Mesenteric fat pad (tissue), 1 donor: ENCODE results near the gene KIAA1586. TPM values are rescaled to one million over a fixed set of nuclear protein-coding genes. Genes with fewer than 3 reads are reported as not detected.
A peak's percentile ranks its signal among the peaks of the same experiment; 100 is the strongest.
"Not testable (repeated sequence)": the region's sequence is repeated elsewhere in the genome, so short reads cannot be mapped to it uniquely, and the experiment has no call there.

Experiments
- DNase-seq: peaks from one replicate; pipeline ENCODE4 v3.0.0-alpha.2; 2020; ENCODE audit warnings: low spot score
- long read RNA-seq: library from polyadenylated mRNA; unstranded; transcript quantifications from one replicate; pipeline ENCODE4 v2.0.0, GENCODE V29; 2020
- total RNA-seq: library from RNA; stranded (reverse); fragmentation: NEBNext Ultra II Directional; extraction: Animal tissue kit (Norgen Biotek cat#: 25700); gene quantifications from one replicate; pipeline ENCODE4 v1.2.1, GENCODE V29; 2021
- donor health status: DM: yes; HTN: yes; CAD: no.

The KIAA1586 gene
- 14.4 TPM for total RNA-seq
- long read RNA-seq, transcript KIAA1586-201 (4 exons, 2,933 nt), result major isoform, 11 of 18 reads
- long read RNA-seq, partial matches to known transcripts, result 1 of 18 reads
- long read RNA-seq, other reads (novel, unspliced or antisense), result 4 of 18 reads

GRCh38 chr6:57046332-57047256 is at the start of gene KIAA1586:
KIAA1586 (plus strand) TSS chr6:57046693; CDS start chr6:57046756, 63 bp downstream.
- DNase-seq, result peak; percentile 95

GRCh38 chr6:56999049-56999448 is 47.4 kb upstream of the KIAA1586 start:
- DNase-seq, result no peak

DNA sequence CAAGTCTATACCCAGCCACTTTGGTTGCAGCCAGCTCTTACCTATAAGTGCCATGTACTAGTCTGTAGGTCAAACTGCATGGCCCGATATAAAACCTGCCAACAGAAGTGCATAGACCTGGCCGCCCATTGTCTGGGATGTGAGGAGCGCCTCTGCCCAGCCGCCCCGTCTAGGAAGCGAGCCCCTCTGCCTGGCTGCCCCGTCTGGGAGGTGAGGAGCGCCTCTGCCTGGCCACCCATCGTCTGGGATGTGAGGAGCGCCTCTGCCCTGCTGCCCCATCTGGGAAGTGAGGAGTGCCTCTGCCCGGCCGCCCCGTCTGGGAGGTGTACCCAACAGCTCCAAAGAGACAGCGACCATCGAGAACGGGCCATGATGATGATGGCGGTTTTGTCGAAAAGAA is 46.7 kb upstream of the KIAA1586 start:
- DNase-seq, result not testable (repeated sequence)

GRCh38 chr6:57002197-57002596 is 44.3 kb upstream of the KIAA1586 start:
- DNase-seq, result no peak

DNA sequence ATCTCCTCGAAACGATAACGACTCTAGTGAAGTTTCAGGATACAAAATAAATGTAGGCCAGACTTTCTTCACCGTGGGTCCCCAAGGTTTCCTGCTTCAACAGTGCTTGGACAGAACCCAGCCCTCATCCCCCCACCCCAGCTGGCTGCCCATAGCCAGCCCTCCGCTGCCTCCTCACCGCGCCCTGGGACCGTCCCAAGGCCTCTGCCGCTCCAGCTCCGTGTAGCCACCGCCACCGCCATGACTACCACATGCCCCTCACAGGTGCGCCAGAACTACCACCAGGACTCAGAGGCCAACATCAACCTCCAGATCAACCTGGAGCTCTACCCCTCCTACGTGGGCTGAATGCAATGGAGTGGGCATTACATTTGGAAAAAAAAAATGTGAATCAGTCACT is 42.2 kb upstream of the KIAA1586 start:
- DNase-seq, result no peak

GRCh38 chr6:57006101-57006500 is 40.4 kb upstream of the KIAA1586 start:
- DNase-seq, result no peak

DNA sequence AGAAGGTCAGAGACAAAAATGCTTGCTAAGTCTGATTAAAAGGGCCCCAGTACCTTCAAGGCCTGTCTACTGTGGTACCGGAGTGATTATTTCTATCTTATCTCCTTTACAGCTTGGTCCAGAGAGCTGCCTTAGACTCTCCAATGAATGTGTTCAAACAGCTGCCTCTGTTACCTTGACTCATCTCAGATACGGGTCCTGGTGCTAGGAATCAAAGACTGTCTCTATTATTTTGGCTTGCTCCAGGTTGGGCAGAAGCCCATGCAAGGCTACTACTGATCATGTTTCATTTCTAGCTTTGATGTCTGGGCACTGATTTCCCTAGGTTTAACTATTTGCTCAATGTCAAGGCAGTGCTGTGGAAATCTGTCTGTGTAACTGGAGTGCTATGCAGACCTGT is 38.4 kb upstream of the KIAA1586 start:
- not testable (repeated sequence) for DNase-seq

GRCh38 chr6:57013521-57013926 is 33.0 kb upstream of the KIAA1586 start:
- no peak for DNase-seq

GRCh38 chr6:57017069-57017468 is 29.4 kb upstream of the KIAA1586 start:
- no peak for DNase-seq

- no peak for DNase-seq
These were observed 28.7 kb upstream of the KIAA1586 start for GRCh38 chr6:57017841-57018240.

DNA sequence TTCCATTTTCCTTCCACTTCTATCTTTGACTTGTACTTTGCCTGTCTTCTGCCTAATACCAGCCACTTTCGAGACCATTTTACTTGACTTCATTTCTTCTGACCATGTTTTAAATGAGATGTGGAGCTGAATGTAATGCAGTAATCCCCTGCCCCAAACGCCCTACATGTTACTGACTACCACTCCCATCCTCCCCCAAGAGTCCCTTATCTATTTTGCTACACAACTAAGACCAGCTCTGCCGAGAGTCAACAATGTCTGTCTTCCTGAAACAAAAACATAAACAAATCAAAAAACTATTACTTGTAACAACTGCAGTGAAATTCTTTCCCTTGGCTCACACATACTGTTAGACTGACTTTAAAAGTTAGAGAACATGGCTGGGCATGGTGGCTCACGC is 27.1 kb upstream of the KIAA1586 start:
- no peak for DNase-seq

- DNase-seq, result no peak
These were observed 25.3 kb upstream of the KIAA1586 start for GRCh38 chr6:57021086-57021720.

DNA sequence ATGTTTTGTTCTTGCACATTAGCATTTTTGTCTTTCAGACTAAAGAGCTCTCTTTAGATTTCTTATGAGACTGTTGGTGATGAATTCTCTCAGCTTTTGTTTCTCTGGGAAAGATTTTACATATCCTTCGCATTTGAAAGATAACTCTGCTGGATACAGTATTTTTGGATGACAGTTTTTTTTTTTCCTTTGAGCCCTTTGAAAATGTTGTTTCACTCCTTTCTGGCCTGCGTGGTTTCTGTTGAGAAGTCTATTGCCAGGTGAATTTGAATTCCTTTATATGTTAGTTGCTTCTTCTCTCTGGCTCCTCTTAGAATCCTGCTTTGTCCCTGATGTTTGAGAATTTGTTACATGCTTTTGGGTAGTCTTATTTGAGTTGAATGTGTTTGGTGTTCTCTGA is 22.2 kb upstream of the KIAA1586 start:
- no peak for DNase-seq

DNA sequence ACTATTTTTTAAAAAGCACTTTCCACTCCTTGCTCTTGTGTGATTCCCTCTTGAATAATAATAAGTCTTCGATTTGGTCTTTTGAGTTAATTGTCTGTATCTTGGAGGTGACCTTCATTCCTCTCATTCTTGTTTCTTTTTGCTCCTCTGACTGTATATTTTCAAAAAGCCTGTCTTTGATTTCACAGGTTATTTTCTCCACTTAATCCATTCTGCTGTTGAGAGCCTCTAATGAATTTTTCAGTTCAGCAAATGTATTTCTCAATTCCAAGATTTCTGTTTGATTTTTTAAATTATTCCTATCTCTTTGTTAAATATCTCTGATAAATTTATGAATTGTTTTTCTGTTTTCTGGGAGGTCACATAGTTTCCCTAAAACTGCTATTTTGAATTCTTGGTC is 21.7 kb upstream of the KIAA1586 start:
- DNase-seq, result no peak

DNA sequence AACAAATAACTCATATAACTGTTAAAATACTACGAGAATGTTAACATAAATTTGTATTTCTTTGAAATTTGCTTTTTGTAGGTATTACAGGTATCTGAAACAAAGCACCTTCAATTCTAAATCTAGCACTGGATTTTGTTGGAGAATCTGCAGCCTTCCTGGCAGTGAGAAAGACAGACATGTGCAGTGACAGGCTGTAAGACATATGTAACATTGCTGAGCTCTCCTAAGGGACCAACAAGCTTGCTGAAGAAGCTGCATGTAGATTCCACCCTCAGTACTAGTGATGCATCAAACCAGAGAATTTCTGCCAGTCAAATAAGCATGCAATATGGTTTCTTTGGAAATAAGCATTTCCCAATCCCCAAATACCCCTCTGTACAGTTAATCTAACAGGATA is 20.5 kb upstream of the KIAA1586 start:
- DNase-seq, result no peak

DNA sequence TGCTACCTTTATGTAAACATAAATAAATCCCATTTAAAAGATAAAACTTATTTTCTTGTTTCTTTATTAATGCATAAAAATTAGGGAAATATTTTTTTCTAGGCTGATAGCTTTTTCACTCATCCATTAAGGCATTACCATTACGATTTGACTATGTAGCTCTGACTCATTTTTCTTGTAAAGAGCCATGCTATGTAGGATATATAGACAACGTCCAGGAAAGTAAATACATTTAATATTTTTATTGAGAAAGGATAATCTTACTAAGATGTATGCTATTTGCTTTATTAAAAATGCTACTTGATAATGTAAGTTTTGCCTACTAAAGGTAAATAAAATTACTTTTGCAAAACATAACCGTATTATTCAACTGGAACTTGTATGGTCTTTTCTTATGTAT is 19.2 kb upstream of the KIAA1586 start:
- no peak for DNase-seq

- DNase-seq, result no peak
These were observed 17.3 kb upstream of the KIAA1586 start for GRCh38 chr6:57029213-57029612.

DNA sequence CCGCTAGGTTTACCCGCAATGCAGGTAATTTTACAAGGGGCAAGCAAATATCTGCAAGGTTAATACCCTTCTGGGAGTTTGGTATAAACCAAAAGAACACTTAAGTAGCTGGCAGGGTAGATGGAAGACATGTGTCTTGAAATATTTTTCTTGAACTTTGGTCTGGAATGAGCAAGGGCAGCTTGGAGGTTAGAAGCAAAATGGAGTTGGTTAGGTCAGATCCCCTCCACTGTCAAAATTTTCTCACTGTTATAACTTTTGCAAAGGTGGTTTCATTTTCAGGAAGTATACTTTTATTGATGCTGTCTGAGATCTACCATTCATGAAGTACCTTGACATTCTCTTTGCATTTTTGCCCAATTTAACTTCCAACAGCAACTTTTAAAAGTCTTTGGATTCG is 13.3 kb upstream of the KIAA1586 start:
- no peak for DNase-seq

- DNase-seq, result no peak
These were observed 10.9 kb upstream of the KIAA1586 start for GRCh38 chr6:57035549-57035948.

- no peak for DNase-seq
These were observed 7.6 kb upstream of the KIAA1586 start for GRCh38 chr6:57038906-57039305.

GRCh38 chr6:57040011-57040410 is 6.5 kb upstream of the KIAA1586 start:
- DNase-seq, result no peak

DNA sequence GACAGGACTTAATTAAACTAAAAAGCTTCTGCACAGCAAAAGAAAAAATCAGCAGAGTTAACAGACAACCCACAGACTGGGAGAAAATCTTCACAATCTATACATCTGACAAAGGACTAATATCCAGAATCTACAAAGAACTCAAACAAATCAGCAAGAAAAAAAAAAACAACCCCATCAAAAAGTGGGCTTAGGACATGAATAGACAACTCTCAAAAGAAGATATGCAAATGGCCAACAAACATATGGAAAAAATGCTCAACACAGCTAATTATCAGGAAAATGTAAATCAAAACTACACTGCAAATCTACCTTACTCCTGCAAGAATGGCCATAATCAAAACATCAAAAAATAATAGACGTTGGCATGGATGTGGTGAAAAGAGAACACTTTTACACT is 2.4 kb upstream of the KIAA1586 start:
- not testable (repeated sequence) for DNase-seq
